Brain pericyte (primary cell): ENCODE results near the gene MCFD2.
"Not testable (repeated sequence)": the region's sequence is repeated elsewhere in the genome, so short reads cannot be mapped to it uniquely, and the experiment has no call there.

Source experiments
- DNase-seq: peaks from one replicate; pipeline ENCODE4 v3.0.0-alpha.2; 2012; ENCODE audit warnings: low read depth, low spot score

Gene MCFD2

DNA sequence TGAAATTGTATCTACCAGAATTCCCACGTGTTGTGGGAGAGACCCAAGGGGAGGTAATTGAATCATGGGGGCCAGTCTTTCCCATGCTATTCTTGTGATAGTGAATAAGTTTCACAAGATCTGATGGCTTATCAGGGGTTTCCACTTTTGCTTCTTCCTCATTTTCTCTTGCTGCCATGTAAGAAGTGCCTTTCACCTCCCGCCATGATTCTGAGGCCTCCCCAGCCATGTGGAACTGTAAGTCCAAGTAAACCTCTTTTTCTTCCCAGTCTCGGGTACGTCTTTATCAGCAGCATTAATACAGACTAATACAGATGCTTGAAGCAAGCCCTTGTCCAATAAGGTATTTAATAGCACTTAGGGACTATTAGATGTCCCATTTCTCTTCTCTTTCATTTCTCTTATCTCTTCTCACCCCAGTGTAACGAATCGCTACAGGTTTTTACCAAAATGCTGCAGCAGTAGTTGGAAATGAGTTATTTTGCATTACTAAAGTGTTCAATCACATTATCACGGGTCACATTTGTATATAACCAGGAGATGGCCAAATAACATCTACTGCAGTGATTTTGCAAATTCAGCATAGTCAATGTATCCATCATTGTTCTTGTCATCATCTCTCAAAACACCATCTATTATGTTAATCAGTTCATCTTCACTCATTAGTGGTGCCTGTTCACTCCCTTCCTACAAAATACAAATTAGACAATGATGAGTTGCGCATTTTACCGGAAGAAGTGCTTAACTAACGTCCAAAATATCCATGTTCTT is 10.5 kb downstream of the MCFD2 start:
- DNase-seq = not testable (repeated sequence)

DNA sequence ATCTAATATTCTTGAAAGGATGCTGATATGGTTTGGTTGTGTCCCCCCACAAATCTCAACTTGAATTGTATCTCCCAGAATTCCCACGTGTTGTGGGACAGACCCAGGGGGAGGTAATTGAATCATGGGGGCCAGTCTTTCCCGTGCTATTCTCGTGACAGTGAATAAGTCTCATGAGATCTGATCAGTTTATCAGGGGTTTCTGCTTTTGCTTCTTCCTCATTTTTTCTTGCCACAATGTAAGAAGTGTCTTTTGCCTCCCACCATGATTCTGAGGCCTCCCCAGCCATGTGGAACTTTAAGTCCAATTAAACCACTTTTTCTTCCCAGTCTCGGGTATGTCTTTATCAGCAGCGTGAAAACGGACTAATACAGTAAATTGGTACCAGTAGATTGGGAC is 12.6 kb downstream of the MCFD2 start:
- DNase-seq = not testable (repeated sequence)

DNA sequence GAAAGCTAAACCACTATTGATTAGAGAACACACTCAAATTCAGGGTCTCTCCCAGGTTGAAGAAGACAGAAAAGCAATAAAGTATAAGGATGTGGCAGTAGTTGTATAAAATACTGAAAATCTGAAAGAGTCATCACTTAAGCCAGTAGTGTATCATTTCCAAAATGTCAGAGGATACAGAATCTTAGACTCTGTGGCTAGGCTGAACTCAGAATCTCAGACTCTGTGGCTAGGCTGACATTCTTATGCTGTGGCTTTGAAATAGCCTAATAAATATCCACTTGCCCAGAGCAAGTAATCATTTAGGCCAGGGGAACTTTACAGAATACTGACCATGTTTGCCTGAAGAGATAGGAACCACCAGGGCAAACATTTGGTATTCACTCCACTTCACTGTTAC is 13.1 kb downstream of the MCFD2 start:
- DNase-seq = no peak

DNA sequence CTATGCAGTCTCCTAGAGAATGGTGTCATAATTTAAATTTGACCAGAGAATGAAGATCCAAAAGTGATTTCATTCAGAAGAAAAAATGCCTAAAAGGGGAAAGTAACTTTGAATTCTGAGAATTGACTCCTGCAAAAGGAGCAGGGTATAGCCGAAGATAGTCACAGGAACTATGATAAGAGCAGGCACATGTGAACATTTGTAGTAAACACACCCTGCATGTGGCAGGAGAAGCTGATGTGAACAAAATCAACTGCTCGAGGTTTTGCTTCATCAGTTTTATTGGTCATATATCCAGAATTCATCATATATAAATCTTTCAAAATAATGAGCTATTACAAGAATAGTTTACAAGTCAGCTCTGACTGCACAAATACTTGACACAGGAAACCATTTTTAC is 14.0 kb downstream of the MCFD2 start:
- DNase-seq = no peak

DNA sequence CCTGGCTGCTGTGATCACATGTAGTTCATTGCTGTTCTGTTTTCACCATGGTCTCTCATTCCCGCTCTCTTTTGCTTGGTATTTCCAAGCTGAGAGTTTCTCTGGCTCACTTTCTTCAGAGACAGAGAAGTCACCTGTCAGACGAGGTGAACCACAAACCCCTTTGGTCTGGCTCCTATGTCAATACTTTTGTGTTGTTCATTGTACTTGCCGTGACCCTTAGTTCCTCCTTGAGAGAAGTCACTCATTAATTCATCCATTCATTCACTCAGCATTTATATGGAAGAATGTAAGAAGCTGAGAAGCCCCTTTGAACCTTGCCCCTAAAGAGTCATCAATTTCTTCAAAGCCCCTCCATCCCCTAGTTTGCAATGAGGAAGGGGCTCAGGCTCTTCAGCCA is 15.2 kb downstream of the MCFD2 start:
- DNase-seq = no peak

DNA sequence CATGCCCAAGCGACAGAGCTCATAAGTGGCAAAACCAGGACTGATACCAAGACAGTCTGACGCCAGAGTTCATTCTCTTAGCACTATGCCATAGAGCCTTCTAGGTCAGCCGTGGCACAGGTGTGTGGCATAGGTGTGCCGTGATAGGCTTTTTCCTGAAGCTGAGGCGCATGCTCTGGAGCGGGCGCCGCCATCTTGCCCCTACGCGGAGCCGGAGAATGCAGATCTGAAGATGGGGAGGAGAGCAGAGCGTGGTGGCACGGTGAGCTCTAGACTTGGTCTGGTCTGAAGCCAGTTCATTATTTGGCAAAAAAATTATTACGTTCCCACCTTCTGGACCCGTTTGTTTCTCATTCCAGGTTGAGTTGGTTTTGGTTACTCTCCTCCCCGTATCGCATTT is 16.6 kb downstream of the MCFD2 start:
- no peak for DNase-seq

DNA sequence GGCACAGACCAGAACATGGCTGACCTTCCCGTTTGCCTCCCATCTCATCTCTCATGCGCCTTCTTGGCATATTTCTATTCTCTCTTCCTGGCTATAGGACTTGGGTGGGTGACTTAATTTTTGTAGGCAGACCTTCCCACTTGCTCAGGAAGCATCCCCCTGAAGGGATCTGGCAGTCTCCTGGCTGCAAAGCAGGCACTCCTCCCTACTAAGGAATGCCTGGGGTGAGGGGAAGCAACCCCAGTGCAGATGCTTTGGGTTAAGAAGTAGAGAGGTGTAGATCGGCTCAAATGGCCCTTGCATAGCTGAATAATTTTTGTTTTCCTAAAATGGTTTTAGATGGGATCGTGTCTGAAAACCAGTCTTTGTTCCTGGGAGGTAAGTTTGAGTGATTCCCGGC is 17.6 kb downstream of the MCFD2 start:
- DNase-seq = no peak

DNA sequence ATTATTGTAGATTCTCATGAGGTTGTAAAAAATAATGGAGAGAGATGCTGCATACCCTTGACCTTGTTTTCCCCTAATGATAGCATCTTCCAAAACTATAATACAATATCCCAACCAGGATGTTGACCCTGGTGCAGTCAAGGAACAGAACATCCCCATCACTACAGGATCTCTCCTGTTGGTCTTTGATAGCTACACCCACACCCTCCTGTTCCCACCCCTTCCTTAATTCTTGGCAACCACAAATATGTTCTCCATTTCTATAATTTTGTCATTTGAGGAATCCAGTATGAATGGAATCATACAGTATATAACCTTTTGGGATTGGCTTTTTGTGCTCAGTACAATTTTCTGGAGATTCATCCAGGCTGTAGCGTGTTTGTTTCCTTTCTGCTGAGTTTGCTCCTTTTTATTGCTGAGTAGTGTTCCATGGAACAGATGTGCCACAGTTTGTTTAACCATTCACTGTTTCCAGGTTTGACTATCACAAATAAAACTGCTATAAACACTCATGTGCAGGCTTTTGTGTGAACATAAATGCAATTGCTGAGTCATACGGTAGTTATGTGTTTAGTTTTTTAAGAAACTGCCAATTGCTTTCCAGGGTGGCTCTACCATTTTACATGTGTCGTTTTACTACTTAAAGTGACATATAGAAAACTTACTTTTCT is 22.2 kb downstream of the MCFD2 start:
- DNase-seq = no peak

DNA sequence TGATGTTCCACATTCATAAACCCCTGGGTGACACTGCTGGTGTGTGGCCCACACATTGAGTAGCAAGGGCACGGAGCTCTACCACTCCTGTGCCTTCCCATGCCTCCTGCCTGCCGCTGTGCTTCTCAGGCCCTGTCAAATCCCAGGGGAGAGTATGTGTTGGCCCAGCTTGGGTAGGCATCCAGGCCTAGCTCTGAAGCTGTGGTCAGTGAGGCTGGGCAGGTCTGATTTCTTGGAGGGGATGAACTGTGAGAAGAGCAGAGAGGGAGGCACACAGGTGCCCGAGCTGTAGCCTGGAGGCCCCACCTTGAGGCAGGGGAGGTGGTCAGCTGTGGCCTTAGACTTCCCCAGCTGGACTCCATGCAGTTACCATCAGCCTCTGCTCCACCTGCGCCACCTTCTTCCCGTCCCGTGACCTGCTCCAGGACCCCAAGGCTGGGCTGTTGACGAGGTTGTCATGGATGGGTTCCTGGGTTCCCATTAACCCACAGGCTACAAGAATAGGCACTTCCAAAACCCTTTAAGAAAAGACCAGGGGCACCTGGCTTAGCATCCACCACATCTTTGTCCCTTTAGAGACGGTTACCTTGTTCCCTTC is 23.6 kb downstream of the MCFD2 start:
- no peak for DNase-seq

DNA sequence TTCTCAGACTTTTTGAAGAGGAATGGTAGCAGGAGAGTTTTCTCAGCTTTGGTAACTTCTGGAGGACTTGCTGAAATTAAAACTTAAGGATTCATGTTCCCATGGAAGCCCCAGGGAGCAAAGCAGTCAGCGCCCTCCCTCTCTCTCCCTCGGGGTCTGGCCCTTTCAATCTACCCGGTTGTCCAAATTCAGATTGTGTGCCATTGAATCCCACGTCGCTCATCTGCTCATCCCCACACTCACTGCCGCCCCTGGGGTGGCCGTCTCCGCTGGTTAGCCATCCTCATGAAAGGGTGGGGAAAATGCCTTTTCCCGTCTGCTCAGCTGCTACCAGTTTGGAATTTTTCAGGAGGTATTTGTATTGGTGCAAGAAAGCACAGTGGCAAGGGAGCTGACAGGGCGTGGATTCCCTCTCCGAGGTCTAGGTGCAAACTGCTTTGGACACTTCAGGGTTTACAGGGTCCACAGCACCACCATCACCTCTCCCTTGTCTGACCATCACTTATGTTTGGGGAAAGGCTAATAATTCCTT is 27.1 kb downstream of the MCFD2 start:
- no peak for DNase-seq

DNA sequence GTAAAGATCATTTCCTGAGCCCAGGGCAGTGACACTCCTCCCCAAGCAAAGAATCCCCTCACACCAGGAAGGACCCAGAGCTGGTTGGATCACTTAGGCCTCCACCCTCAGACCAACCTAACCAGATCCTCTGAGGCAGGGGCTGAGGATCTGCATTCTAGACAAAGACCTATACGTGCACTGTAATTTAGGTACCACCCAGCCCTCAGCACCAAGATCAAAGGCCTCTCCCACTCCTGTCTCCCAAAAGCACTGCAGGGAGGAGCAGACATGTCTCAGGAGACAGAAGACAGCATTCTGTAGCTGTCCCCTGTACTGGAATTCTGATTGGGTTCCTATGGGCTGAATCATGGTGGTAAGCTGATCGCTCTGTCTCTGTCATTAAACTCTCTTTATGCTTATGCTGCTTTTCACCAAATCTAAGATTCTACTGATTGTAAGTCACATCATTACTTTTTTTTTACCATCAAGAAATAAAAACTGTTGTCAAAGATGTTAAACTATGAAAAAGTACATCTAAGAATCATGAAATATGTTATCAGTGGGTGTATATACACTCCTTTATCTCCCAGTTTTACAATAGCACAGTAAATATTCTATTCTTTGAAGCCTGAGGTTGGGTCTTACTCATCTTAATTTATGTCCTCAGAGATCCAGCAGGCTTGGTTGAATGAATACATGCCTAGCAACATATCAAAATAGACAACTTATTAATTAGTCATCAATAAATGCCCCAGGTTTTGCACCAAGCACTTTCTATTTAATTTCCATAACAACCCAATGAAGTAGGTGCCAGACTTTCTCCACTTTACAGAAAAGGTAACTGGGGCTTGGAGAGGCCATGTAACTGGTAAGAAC is 28.3 kb downstream of the MCFD2 start:
- no peak for DNase-seq

DNA sequence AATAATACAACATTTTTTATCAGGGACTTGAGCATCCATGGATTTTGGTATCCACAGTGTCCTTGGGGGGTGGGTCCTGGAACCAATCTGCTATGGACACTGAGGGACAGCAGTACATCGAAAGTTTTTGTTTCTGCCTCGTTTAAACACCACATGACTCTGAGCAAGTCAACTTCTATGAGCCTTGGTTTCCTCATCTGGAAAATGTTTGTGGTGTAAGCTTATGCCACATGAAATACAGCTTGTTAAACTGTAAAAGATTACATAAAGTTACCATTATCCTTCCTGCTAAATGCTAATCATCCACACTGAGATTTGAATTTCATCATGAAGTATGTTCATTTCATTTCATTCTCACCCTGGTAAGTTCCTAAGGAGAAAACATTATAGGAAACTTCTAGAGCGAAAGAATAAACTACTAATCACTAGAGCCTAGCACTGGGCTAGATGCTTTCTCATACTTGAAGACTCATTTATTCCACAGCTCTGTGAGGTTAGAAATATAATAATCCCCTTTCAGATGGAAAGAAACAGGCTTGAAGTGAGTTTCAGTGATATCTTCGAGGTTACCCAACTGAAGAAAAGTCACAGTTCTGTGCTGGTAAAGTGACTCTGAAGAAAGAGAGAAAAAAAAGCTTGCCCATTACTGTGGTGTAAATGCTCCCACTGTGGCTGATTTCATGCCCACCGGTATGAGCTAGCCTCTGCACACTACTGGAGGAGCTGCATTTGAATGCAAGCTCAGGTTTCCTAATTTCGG is 29.2 kb downstream of the MCFD2 start:
- no peak for DNase-seq

DNA sequence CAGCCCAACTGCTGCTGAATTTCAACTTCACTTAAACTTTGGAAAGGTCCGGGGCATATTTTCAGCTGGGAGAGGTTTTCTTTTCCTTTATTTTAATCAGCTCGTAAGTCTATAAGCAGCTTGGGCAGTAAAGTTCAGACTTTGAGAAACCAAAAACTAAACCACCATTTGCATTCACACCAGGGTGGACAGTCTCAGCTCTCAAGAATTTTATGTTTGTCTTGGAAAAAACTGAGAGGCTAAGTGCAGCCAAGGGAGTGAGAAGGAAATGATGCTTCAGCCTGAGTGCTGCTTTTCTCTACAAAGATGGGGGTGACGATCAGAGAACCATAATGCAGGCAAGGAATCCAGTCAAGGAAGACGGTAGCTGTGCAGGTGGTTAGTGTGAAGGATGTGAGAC is 30.2 kb downstream of the MCFD2 start:
- DNase-seq = no peak

DNA sequence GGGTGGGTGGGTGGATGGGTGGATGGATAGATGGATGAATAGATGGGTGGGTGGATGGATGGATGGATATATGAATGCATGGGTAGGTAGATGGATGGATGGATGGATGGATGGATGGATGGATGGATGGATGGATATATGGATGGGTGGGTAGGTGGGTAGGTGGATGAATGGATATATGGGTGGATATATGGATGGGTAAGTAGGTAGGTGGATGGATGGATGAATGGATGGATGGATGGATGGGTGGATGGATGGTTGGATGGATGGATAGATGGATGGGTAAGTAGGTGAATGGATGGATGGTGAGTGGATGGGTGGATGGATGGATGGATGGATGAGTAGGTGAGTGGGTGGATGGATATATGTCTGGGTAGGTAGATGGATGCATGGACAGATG is 36.1 kb downstream of the MCFD2 start:
- DNase-seq = no peak

DNA sequence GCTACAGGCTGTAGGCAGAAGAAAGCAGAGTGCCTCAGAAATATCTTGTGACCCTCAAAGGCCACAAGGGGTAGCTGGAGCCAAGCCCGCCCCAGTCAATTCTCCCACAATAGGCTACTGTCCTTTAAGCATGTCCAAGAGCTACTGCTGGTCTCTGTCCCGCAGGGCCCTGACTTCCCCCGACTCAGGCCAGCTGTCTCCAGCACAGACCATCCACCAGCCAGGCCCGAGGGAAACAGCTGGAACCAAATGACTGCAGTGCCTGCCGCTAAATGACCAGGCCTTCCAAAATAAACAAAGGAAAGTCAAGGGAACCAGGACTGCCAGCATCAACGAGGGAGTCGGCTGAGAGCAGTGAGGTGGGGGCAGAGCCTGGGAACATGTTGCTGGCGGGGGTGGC is 36.7 kb downstream of the MCFD2 start:
- no peak for DNase-seq

DNA sequence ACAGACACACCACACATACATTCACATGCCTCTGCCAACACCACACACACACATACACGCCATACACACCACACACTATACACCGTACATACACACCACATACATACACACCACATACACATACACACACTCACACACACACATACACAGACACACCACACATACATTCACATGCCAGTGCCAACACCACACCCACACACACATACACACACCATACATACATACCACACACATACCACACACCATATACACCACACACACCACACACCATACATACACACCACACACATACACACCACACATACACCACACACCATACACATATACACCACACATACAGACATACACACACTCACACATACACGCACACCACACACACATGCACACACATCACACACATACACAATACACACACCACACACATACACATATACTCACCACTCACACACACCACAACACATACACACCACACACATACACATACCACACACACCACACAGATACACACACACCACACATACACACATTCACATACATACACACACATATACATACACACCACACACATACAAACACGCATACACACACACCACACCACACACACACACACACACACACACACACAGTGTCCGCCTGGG is 37.2 kb downstream of the MCFD2 start:
- no peak for DNase-seq

DNA sequence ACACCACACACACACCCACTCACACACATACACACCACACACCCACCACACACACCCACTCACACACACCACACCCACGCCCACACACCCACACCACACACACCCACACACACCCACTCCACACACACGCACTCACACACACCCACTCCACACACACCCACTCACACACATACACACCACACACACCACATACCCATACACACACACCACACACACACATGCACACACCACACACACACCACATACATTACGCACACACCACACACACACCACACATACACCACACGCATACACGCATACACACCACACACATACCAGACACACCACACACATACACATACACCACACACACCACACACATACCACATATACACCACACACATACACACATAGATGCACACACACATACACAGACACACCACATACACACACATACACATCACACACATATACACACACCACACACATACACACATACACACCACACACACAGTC is 37.9 kb downstream of the MCFD2 start:
- DNase-seq = no peak

DNA sequence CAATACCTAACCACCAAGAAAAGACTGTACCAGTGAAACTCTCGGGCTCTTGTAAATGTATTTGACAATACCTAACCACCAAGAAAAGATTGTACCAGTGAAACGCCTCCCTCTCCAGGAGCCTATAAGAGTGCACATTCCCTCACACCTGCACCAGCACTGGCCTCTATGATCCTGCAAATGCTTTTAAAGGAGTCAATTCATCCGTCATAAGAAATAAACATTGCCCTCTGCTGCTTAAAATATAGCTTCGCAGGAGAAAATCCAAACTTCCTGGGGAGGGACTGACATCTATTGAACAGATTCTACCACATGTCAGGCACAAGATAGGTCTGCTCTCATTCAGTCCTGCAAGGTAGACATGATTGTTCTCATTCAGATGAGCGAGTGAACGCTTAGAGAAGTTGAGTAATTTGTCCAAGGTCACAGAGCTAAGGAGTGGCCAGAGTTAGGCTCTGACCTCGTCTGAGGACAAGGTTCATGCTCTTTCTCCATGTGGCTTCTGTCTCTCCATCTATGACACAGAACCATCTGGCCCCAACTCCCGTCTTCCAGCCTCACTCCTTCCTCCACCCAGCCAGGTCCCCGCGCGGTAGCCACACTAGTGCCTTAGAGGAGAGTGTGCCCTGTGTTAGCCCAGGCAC is 38.7 kb downstream of the MCFD2 start:
- DNase-seq = no peak

DNA sequence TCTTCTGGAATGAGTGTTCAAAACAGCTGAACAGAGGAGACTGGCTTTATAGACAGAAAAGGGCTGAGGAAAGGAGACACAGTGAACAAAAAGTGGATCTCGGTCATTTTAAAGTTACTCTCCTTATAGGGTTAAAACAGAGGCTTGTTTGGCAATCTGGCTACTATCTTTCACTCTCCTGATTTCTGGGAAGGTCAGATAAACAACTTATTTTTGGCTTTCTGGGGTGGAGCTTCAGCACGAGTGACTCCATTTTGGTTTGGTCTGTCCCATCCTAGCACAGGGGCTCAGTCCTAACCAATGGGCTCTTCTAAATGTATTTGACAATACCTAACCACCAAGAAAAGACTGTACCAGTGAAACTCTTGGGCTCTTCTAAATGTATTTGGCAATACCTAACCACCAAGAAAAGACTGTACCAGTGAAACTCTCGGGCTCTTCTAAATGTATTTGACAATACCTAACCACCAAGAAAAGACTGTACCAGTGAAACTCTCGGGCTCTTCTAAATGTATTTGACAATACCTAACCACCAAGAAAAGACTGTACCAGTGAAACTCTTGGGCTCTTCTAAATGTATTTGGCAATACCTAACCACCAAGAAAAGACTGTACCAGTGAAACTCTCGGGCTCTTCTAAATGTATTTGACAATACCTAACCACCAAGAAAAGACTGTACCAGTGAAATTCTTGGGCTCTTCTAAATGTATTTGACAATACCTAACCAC is 39.5 kb downstream of the MCFD2 start:
- DNase-seq = not testable (repeated sequence)
